Vagina (tissue), 2 donors: ENCODE data around the gene NUP153. TPM values are rescaled to one million over a fixed set of nuclear protein-coding genes. Genes with fewer than 3 reads are reported as not detected.
"Not testable (repeated sequence)": the region's sequence is repeated elsewhere in the genome, so short reads cannot be mapped to it uniquely, and the experiment has no call there.

Experiments
- DNase-seq, 2 donors: peaks; one replicate each; pipeline ENCODE4 v3.0.0-alpha.2; 2017; ENCODE audit errors: extremely low spot score in 2 of 2
- H3K27ac ChIP-seq: fragments of 200-600 bp; sonication (generic); one replicate; pipeline ENCODE4 v1.5.1; 2019
- H3K27me3 ChIP-seq: fragments of 200-600 bp; sonication (generic); one replicate; pipeline ENCODE4 v1.5.1; 2019
- H3K36me3 ChIP-seq, 2 donors: fragments of 200-600 bp; sonication (generic); one replicate each; pipeline ENCODE4 v1.5.1; 2017 to 2019
- H3K4me1 ChIP-seq: fragments of 200-600 bp; sonication (generic); one replicate; pipeline ENCODE4 v1.5.1; 2019
- H3K4me3 ChIP-seq, 2 donors: fragments of 200-600 bp; sonication (generic); 1 replicate in 1 of 2; 2 replicates in 1 of 2; pipeline ENCODE4 v1.5.1; 2016 to 2019
- H3K9me3 ChIP-seq: fragments of 200-600 bp; sonication (generic); one replicate; pipeline ENCODE4 v1.5.1; 2019
- POLR2A ChIP-seq, 2 donors: fragments of 450-650 bp; IDR thresholded peaks; one replicate each; pipeline ENCODE4 v1.6.1; 2017; ENCODE audit warnings: antibody characterized with exemption in 2 of 2, mild to moderate bottlenecking in 2 of 2, moderate library complexity in 2 of 2
- POLR2AphosphoS5 ChIP-seq, 2 donors: sonication (generic); formaldehyde crosslinking; IDR thresholded peaks; one replicate each; pipeline ENCODE4 v1.9.0; 2017; ENCODE audit warnings: antibody characterized with exemption in 2 of 2, mild to moderate bottlenecking in 2 of 2, low read depth in 1 of 2; ENCODE audit not compliant: insufficient read depth in 1 of 2
- intact Hi-C: fragments of 100-400 bp; cut with DNase I; formaldehyde crosslinking; loops from one replicate; pipeline ENCODE4 v1.15.1; 2023
- total RNA-seq: library from RNA; depleted of rRNA; stranded (reverse); fragments of >200 nt; gene quantifications from one replicate; pipeline ENCODE4 v1.2.3, GENCODE V29; 2016
- TF ChIP-seq, protein P1 (sequence below), 3 experiments: fragments of 450-650 bp in 2 of 3; fragments of 200-600 bp in 1 of 3; sonication (generic) in 1 of 3; IDR thresholded peaks; one replicate each; pipeline ENCODE4 v1.5.1; 2017 to 2019; ENCODE audit warnings: antibody characterized with exemption in 3 of 3, mild to moderate bottlenecking in 2 of 3, moderate library complexity in 2 of 3

NUP153 gene
- total RNA-seq, 1 donor from 2014 or later = 44.0 TPM

DNA sequence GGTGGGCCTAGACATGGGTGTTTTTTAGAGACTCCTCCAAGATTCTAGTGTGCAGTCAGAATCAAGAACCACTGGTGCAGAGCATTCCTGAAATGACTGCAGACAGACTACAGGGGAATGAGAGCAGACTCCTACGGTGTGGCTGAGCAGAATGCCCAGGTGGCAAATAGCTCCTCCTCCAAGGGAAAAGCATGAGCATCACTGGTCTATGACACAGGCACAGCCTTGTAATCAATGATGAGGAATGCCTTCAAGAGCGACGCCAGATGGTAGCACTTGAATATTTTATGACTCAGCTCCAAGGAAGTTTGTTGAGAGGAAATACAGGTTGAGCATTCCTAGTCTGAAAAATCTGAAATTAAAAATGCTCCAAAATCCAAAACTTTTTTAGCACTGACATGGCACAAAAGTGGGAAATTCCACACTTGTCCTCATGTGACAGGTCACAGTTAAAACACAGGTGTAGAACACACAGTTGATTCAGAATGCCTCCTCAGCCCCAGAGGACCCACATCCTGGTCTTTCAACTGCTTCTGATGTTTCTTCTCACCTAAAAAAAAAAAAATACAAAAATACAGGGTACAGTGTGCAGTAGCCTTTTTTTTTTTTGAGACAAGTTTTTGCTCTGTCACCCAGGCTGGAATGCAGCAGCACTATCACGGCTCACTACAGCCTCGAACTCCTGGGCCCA is 117.2 kb downstream of the NUP153 start:
- no peak for DNase-seq

GRCh38 chr6:17588011-17588410 is 118.7 kb downstream of the NUP153 start:
- H3K36me3 ChIP-seq = no peaks in the 10 kb centered on the region
- H3K9me3 ChIP-seq = no peaks in the 10 kb centered on the region
- H3K27ac ChIP-seq = no peak overlapping the region
- peaks cover 6% of the 10 kb centered on the region for H3K4me1 ChIP-seq
- no peaks in the 10 kb centered on the region for H3K27me3 ChIP-seq
- intact Hi-C loops = loop anchor here (10.0 kb wide), 2 partner anchors 113 to 303 kb away; partner anchors contain the start of gene RBM24
- H3K4me3 ChIP-seq = no peak overlapping the region
- no peak for TF ChIP-seq POLR2AphosphoS5 (IDR thresholded peaks at IDR 0.05; ENCODE audit: insufficient read depth in 1 of 2, low read depth in 1 of 2)
- TF ChIP-seq POLR2A (IDR thresholded peaks at IDR 0.05) = no peak
- TF ChIP-seq, protein P1, sequence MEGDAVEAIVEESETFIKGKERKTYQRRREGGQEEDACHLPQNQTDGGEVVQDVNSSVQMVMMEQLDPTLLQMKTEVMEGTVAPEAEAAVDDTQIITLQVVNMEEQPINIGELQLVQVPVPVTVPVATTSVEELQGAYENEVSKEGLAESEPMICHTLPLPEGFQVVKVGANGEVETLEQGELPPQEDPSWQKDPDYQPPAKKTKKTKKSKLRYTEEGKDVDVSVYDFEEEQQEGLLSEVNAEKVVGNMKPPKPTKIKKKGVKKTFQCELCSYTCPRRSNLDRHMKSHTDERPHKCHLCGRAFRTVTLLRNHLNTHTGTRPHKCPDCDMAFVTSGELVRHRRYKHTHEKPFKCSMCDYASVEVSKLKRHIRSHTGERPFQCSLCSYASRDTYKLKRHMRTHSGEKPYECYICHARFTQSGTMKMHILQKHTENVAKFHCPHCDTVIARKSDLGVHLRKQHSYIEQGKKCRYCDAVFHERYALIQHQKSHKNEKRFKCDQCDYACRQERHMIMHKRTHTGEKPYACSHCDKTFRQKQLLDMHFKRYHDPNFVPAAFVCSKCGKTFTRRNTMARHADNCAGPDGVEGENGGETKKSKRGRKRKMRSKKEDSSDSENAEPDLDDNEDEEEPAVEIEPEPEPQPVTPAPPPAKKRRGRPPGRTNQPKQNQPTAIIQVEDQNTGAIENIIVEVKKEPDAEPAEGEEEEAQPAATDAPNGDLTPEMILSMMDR (IDR thresholded peaks at IDR 0.05) = no peak
- no peak for DNase-seq

More for the DNA sequence above, 117.2 kb downstream of the NUP153 start:
- H3K36me3 ChIP-seq = no peaks in the 10 kb centered on the region
- H3K9me3 ChIP-seq = no peaks in the 10 kb centered on the region
- no peak overlapping the region for H3K4me3 ChIP-seq
- no peaks in the 10 kb centered on the region for H3K4me1 ChIP-seq
- TF ChIP-seq POLR2AphosphoS5 (IDR thresholded peaks at IDR 0.05; ENCODE audit: insufficient read depth in 1 of 2, low read depth in 1 of 2) = no peak
- TF ChIP-seq POLR2A (IDR thresholded peaks at IDR 0.05) = no peak
- TF ChIP-seq, protein P1 (IDR thresholded peaks at IDR 0.05) = no peak
- intact Hi-C loops = loop anchor here (10.0 kb wide), 3 partner anchors 115 to 305 kb away; partner anchors contain the start of gene RBM24
- no peaks in the 10 kb centered on the region for H3K27me3 ChIP-seq
- no peak overlapping the region for H3K27ac ChIP-seq

GRCh38 chr6:17586623-17587022 is 120.1 kb downstream of the NUP153 start:
- H3K27me3 ChIP-seq, H3K36me3 ChIP-seq, H3K27ac ChIP-seq, H3K4me1 ChIP-seq, H3K9me3 ChIP-seq, H3K4me3 ChIP-seq, DNase-seq: not testable (repeated sequence)
- intact Hi-C loops = loop anchor here (10.0 kb wide), 2 partner anchors 112 to 302 kb away; partner anchors contain the start of gene RBM24

DNA sequence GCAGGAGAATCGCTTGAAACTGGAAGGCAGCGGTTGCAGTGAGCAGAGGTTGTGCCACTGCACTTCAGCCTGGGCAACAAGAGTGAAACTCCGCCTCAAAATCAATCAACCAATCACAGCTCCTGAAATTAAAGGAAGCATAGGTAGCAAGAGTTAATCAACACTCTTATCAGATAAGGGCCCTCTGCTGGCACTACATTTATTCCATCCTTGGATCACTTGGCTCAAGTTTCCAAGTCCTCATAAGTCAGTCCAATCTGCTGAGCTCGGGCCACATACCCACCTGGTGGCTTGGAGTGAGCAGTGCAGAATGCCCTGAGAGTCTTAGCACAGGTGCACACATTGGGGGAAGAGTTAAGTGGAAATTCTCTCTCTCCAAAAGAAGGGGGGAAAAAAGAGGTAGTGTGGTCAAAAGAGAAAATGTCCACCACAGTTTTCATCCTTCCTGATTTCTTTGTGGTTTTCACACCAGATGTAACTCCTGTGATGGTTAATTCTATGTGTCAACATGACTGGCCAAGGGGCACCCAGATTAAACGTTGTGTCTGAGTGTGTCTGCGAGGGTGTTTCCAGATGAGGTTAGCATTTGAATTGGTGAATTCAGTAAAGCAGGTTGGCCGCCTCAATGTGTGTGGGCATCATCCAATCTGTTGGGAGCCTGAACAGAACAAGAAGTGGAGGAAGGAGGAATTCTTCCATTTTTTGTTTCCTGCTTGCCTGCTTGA is 120.8 kb downstream of the NUP153 start:
- Histone ChIP-seq H3K36me3 (no peaks in the 10 kb centered on the region), H3K9me3 (no peaks in the 10 kb centered on the region), H3K27ac (no peak overlapping the region), H3K4me3 (no peak overlapping the region), H3K4me1 (peaks cover 6% of the 10 kb centered on the region), H3K27me3 (no peaks in the 10 kb centered on the region)
- no peak for TF ChIP-seq POLR2AphosphoS5 (IDR thresholded peaks at IDR 0.05; ENCODE audit: insufficient read depth in 1 of 2, low read depth in 1 of 2)
- TF ChIP-seq, protein P1 (IDR thresholded peaks at IDR 0.05) = no peak
- TF ChIP-seq POLR2A (IDR thresholded peaks at IDR 0.05) = no peak
- intact Hi-C loops = loop anchor here (10.0 kb wide), 2 partner anchors 111 to 301 kb away; partner anchors contain the start of gene RBM24
- no peak for DNase-seq

GRCh38 chr6:17584241-17584803 is 122.4 kb downstream of the NUP153 start:
- TF ChIP-seq POLR2A (IDR thresholded peaks at IDR 0.05) (no peak), POLR2AphosphoS5 (IDR thresholded peaks at IDR 0.05; ENCODE audit: insufficient read depth in 1 of 2, low read depth in 1 of 2) (peak in 1 of 2 donors; percentile 83)
- TF ChIP-seq, protein P1 (IDR thresholded peaks at IDR 0.05) = peak; percentile 68 to 99 (median 92)
- Histone ChIP-seq H3K9me3 (no peaks in the 10 kb centered on the region), H3K36me3 (no peaks in the 10 kb centered on the region), H3K4me1 (peaks cover 6% of the 10 kb centered on the region), H3K27me3 (no peaks in the 10 kb centered on the region), H3K4me3 (no peak overlapping the region), H3K27ac (peak overlapping the region; percentile 57)
- intact Hi-C loops = loop anchor here (5.0 to 10.0 kb wide), 3 partner anchors 110 to 427 kb away; partner anchors contain the start of gene RBM24
- no peak for DNase-seq
